Colonic mucosa (tissue), 4 donors: ENCODE results near the gene SYT1. TPM values are rescaled to one million over a fixed set of nuclear protein-coding genes. Genes with fewer than 3 reads are reported as not detected.

Experiments used
- DNase-seq: peaks from one replicate; pipeline ENCODE4 v3.0.0-alpha.2; 2020
- H3K27ac ChIP-seq: fragments of 200-600 bp; one replicate; pipeline ENCODE4 v1.8.0; 2021
- H3K27me3 ChIP-seq: fragments of 200-600 bp; one replicate; pipeline ENCODE4 v1.8.0; 2021
- H3K36me3 ChIP-seq: fragments of 200-600 bp; one replicate; pipeline ENCODE4 v1.8.0; 2021
- H3K4me1 ChIP-seq: fragments of 200-600 bp; one replicate; pipeline ENCODE4 v1.8.0; 2021; ENCODE audit warnings: mild to moderate bottlenecking
- H3K4me3 ChIP-seq: fragments of 200-600 bp; one replicate; pipeline ENCODE4 v1.8.0; 2021
- H3K9ac ChIP-seq, 2 donors: one replicate each; pipeline ENCODE4 v1.7.0; 2013; ENCODE audit warnings: control low read depth in 2 of 2, low read depth in 2 of 2, low read length in 2 of 2
- H3K9me3 ChIP-seq: fragments of 200-600 bp; one replicate; pipeline ENCODE4 v1.8.0; 2021
- CTCF ChIP-seq: fragments of 200-600 bp; IDR thresholded peaks from one replicate; pipeline ENCODE4 v1.8.0; 2022; ENCODE audit warnings: antibody characterized with exemption, mild to moderate bottlenecking
- intact Hi-C: fragments of 100-400 bp; cut with DNase I; formaldehyde crosslinking; loops from one replicate; pipeline ENCODE4 v1.14.1; 2022
- total RNA-seq, 2 donors: library from RNA; stranded (reverse); fragmentation: NEBNext Ultra II Directional in 1 of 2; extraction: Animal tissue kit (Norgen Biotek cat#: 25700) in 1 of 2; gene quantifications; one replicate each; pipeline ENCODE4 v1.2.1, GENCODE V29; 2021
- donor health status: healthy.
- donor health status: DM: no; HTN: no; CAD: no.
- donor health status: DM: no; HTN: no; CAD: no.

Gene SYT1
- total RNA-seq, 2 donors from 2014 or later: 0.94 to 3.2 TPM

DNA sequence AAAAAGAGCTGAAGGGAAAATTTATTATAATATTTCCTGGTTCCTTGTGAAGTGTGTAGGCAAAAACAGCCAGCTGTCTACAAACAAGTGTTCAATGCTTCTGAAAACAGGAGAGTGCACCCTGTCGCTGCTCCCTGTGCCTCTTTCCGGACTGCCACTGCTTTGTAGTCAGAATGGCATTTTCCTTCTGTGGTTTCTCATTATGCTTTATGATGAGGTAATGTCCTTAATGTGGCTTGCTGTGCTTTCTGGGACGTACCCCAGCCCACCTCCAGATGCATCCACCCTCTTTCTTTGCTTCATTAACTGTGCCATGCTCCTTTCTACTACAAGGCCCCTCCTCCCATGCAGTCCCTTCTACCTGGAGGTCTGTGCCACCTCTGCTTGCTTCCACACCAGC, 148.1 kb downstream of the SYT1 start:
- Histone ChIP-seq H3K9ac (no peak overlapping the region), H3K36me3 (no peaks in the 10 kb centered on the region), H3K27me3 (no peaks in the 10 kb centered on the region), H3K9me3 (no peaks in the 10 kb centered on the region), H3K4me1 (no peaks in the 10 kb centered on the region), H3K27ac (no peak overlapping the region), H3K4me3 (no peak overlapping the region)
- intact Hi-C loops: no loop called here
- DNase-seq: no peak
- TF ChIP-seq CTCF: no peak

GRCh38 chr12:79016181-79016580, 151.6 kb downstream of the SYT1 start:
- intact Hi-C loops: no loop called here
- Histone ChIP-seq H3K36me3 (no peaks in the 10 kb centered on the region), H3K4me3 (no peak overlapping the region), H3K9ac (no peak overlapping the region), H3K27me3 (no peaks in the 10 kb centered on the region), H3K4me1 (no peaks in the 10 kb centered on the region), H3K9me3 (no peaks in the 10 kb centered on the region), H3K27ac (no peak overlapping the region)
- no peak for TF ChIP-seq CTCF
- DNase-seq: no peak

DNA sequence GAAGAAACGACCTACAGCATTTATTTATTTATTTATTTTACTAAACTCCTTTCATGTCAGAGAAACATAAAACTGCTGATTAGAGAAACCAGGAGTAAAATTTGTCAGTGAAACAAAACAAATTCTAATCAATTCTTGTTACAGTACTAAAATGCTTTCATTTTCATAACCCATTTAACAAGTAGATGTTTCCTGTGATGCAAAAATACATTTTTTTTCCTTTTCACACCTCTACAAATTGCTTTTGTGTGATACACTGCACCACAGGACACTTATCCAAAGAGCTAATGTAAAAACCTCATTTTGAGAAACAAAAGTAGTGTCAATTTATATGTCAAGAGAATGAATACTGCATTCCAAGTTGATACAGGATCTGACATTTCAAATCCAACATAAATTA, 155.1 kb downstream of the SYT1 start:
- no peak overlapping the region for H3K27ac ChIP-seq
- no peak for DNase-seq
- intact Hi-C loops: no loop called here
- no peaks in the 10 kb centered on the region for H3K27me3 ChIP-seq
- no peak for TF ChIP-seq CTCF
- H3K4me3 ChIP-seq: no peak overlapping the region
- H3K9me3 ChIP-seq: no peaks in the 10 kb centered on the region
- no peaks in the 10 kb centered on the region for H3K4me1 ChIP-seq
- no peak overlapping the region for H3K9ac ChIP-seq
- H3K36me3 ChIP-seq: no peaks in the 10 kb centered on the region

- no peak for TF ChIP-seq CTCF
- no peaks in the 10 kb centered on the region for H3K4me1 ChIP-seq
- intact Hi-C loops: no loop called here
These were observed 155.5 kb downstream of the SYT1 start for GRCh38 chr12:79020106-79020505.

DNA sequence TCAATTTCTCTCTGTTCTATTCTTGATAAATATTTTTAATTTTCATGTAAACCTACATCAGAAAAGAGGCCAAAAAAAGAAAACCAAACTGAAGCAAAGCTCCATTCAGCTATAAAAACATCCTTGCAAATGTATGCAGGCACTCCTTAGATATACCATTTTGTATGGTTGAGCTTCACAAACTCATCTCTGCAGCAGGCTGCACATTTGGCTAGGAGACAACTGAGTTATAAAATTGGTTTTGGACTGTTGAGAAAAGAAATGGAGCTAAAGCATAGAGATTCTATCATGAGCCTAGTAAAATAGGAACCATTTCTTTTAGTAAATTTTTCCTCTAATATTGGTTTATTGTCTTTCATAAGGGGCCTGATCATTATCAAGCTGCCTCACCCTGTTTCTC, 156.4 kb downstream of the SYT1 start:
- Histone ChIP-seq H3K27ac (no peak overlapping the region), H3K9ac (no peak overlapping the region)
- DNase-seq: no peak

More at GRCh38 chr12:79020106-79020505, 155.5 kb downstream of the SYT1 start:
- Histone ChIP-seq H3K27me3 (no peaks in the 10 kb centered on the region), H3K4me3 (no peak overlapping the region), H3K9ac (no peak overlapping the region), H3K27ac (no peak overlapping the region), H3K9me3 (no peaks in the 10 kb centered on the region), H3K36me3 (no peaks in the 10 kb centered on the region)
- DNase-seq: no peak

More for the DNA sequence above, 156.4 kb downstream of the SYT1 start:
- Histone ChIP-seq H3K9me3 (no peaks in the 10 kb centered on the region), H3K36me3 (no peaks in the 10 kb centered on the region), H3K27me3 (no peaks in the 10 kb centered on the region), H3K4me3 (no peak overlapping the region), H3K4me1 (no peaks in the 10 kb centered on the region)
- TF ChIP-seq CTCF: no peak
- intact Hi-C loops: no loop called here
